ENCODE data around the gene HSPA12B. TPM values are rescaled to one million over a fixed set of nuclear protein-coding genes. Genes with fewer than 3 reads are reported as not detected.

Gene HSPA12B
- total and polyA plus RNA-seq, 2 donors, result 1.5 to 2.3 TPM

- H3K9me3 ChIP-seq (ENCODE audit: control insufficient read depth in 2 of 2, insufficient read depth in 1 of 2, low read length in 1 of 2), result no peaks in the 10 kb centered on the region
- peaks cover 7 to 20% of the 10 kb centered on the region in 2 donors for H3K27me3 ChIP-seq (ENCODE audit: control insufficient read depth in 2 of 2, insufficient read depth in 1 of 2, low read length in 1 of 2)
- no peaks in the 10 kb centered on the region for H3K36me3 ChIP-seq (ENCODE audit: control insufficient read depth in 2 of 2, insufficient read depth in 2 of 2, low read length in 1 of 2)
- DNase-seq (ENCODE audit: low read depth in 6 of 9, low spot score in 9 of 9), result no peak
- no peak overlapping the region for H3K27ac ChIP-seq (ENCODE audit: low read depth in 1 of 2, low read length in 1 of 2)
- 75% methylated on average over 5 of the region's 5 CpGs for WGBS
- H3K4me1 ChIP-seq (ENCODE audit: control insufficient read depth in 2 of 2, insufficient read depth in 2 of 2, low read length in 2 of 2), result peaks cover 0 to 3% of the 10 kb centered on the region in 2 donors
- no peak overlapping the region for H3K4me3 ChIP-seq (ENCODE audit: low read length in 2 of 2)
Observed at GRCh38 chr20:3755814-3756480, 23.5 kb downstream of the HSPA12B start.

GRCh38 chr20:3757268-3757667 lies 24.8 kb downstream of the HSPA12B start:
- Histone ChIP-seq H3K27me3 (ENCODE audit: control insufficient read depth in 2 of 2, insufficient read depth in 1 of 2, low read length in 1 of 2) (peaks cover 0 to 7% of the 10 kb centered on the region in 2 donors), H3K9me3 (ENCODE audit: control insufficient read depth in 2 of 2, insufficient read depth in 1 of 2, low read length in 1 of 2) (no peaks in the 10 kb centered on the region), H3K27ac (ENCODE audit: low read depth in 1 of 2, low read length in 1 of 2) (no peak overlapping the region), H3K4me3 (ENCODE audit: low read length in 2 of 2) (no peak overlapping the region), H3K4me1 (ENCODE audit: control insufficient read depth in 2 of 2, insufficient read depth in 2 of 2, low read length in 2 of 2) (no peaks in the 10 kb centered on the region), H3K36me3 (ENCODE audit: control insufficient read depth in 2 of 2, insufficient read depth in 2 of 2, low read length in 1 of 2) (no peaks in the 10 kb centered on the region)
- no peak for DNase-seq (ENCODE audit: low read depth in 6 of 9, low spot score in 9 of 9)
- 95% methylated on average over 2 of the region's 2 CpGs for WGBS

- Histone ChIP-seq H3K27me3 (ENCODE audit: control insufficient read depth in 2 of 2, insufficient read depth in 1 of 2, low read length in 1 of 2) (no peaks in the 10 kb centered on the region), H3K36me3 (ENCODE audit: control insufficient read depth in 2 of 2, insufficient read depth in 2 of 2, low read length in 1 of 2) (no peaks in the 10 kb centered on the region), H3K9me3 (ENCODE audit: control insufficient read depth in 2 of 2, insufficient read depth in 1 of 2, low read length in 1 of 2) (no peaks in the 10 kb centered on the region), H3K4me1 (ENCODE audit: control insufficient read depth in 2 of 2, insufficient read depth in 2 of 2, low read length in 2 of 2) (no peaks in the 10 kb centered on the region), H3K4me3 (ENCODE audit: low read length in 2 of 2) (no peak overlapping the region), H3K27ac (ENCODE audit: low read depth in 1 of 2, low read length in 1 of 2) (no peak overlapping the region)
- 96% methylated on average over 11 of the region's 11 CpGs for WGBS
- no peak for DNase-seq (ENCODE audit: low read depth in 6 of 9, low spot score in 9 of 9)
Observed at GRCh38 chr20:3758566-3758965, 26.1 kb downstream of the HSPA12B start.

- H3K27me3 ChIP-seq (ENCODE audit: control insufficient read depth in 2 of 2, insufficient read depth in 1 of 2, low read length in 1 of 2), result no peaks in the 10 kb centered on the region
- no peaks in the 10 kb centered on the region for H3K4me1 ChIP-seq (ENCODE audit: control insufficient read depth in 2 of 2, insufficient read depth in 2 of 2, low read length in 2 of 2)
- no peak overlapping the region for H3K27ac ChIP-seq (ENCODE audit: low read depth in 1 of 2, low read length in 1 of 2)
- H3K36me3 ChIP-seq (ENCODE audit: control insufficient read depth in 2 of 2, insufficient read depth in 2 of 2, low read length in 1 of 2), result no peaks in the 10 kb centered on the region
- no peaks in the 10 kb centered on the region for H3K9me3 ChIP-seq (ENCODE audit: control insufficient read depth in 2 of 2, insufficient read depth in 1 of 2, low read length in 1 of 2)
- H3K4me3 ChIP-seq (ENCODE audit: low read length in 2 of 2), result no peak overlapping the region
- no peak for DNase-seq (ENCODE audit: low read depth in 6 of 9, low spot score in 9 of 9)
- WGBS, result 93% methylated on average over 11 of the region's 11 CpGs
Observed at GRCh38 chr20:3759316-3759823, 26.9 kb downstream of the HSPA12B start.

- 96% methylated on average over 11 of the region's 11 CpGs for WGBS
- Histone ChIP-seq H3K27ac (ENCODE audit: low read depth in 1 of 2, low read length in 1 of 2) (no peak overlapping the region), H3K27me3 (ENCODE audit: control insufficient read depth in 2 of 2, insufficient read depth in 1 of 2, low read length in 1 of 2) (no peaks in the 10 kb centered on the region), H3K4me3 (ENCODE audit: low read length in 2 of 2) (no peak overlapping the region), H3K36me3 (ENCODE audit: control insufficient read depth in 2 of 2, insufficient read depth in 2 of 2, low read length in 1 of 2) (no peaks in the 10 kb centered on the region), H3K4me1 (ENCODE audit: control insufficient read depth in 2 of 2, insufficient read depth in 2 of 2, low read length in 2 of 2) (no peaks in the 10 kb centered on the region), H3K9me3 (ENCODE audit: control insufficient read depth in 2 of 2, insufficient read depth in 1 of 2, low read length in 1 of 2) (no peaks in the 10 kb centered on the region)
- no peak for DNase-seq (ENCODE audit: low read depth in 6 of 9, low spot score in 9 of 9)
Observed at GRCh38 chr20:3759884-3760283, 27.4 kb downstream of the HSPA12B start.

- H3K4me1 ChIP-seq (ENCODE audit: control insufficient read depth in 2 of 2, insufficient read depth in 2 of 2, low read length in 2 of 2), result no peaks in the 10 kb centered on the region
- H3K27ac ChIP-seq (ENCODE audit: low read depth in 1 of 2, low read length in 1 of 2), result no peak overlapping the region
- DNase-seq (ENCODE audit: low read depth in 6 of 9, low spot score in 9 of 9), result no peak
- no peak overlapping the region for H3K4me3 ChIP-seq (ENCODE audit: low read length in 2 of 2)
- 87% methylated on average over 10 of the region's 10 CpGs for WGBS
- no peaks in the 10 kb centered on the region for H3K27me3 ChIP-seq (ENCODE audit: control insufficient read depth in 2 of 2, insufficient read depth in 1 of 2, low read length in 1 of 2)
- no peaks in the 10 kb centered on the region for H3K9me3 ChIP-seq (ENCODE audit: control insufficient read depth in 2 of 2, insufficient read depth in 1 of 2, low read length in 1 of 2)
- H3K36me3 ChIP-seq (ENCODE audit: control insufficient read depth in 2 of 2, insufficient read depth in 2 of 2, low read length in 1 of 2), result no peaks in the 10 kb centered on the region
Observed at GRCh38 chr20:3760655-3761348, 28.3 kb downstream of the HSPA12B start.

GRCh38 chr20:3763671-3764601 lies 31.5 kb downstream of the HSPA12B start:
- 96% methylated on average over 8 of the region's 8 CpGs for WGBS
- no peaks in the 10 kb centered on the region for H3K9me3 ChIP-seq (ENCODE audit: control insufficient read depth in 2 of 2, insufficient read depth in 1 of 2, low read length in 1 of 2)
- no peak overlapping the region for H3K4me3 ChIP-seq (ENCODE audit: low read length in 2 of 2)
- H3K4me1 ChIP-seq (ENCODE audit: control insufficient read depth in 2 of 2, insufficient read depth in 2 of 2, low read length in 2 of 2), result peaks cover 12 to 24% of the 10 kb centered on the region in 2 donors
- H3K27me3 ChIP-seq (ENCODE audit: control insufficient read depth in 2 of 2, insufficient read depth in 1 of 2, low read length in 1 of 2), result peaks cover 0 to 8% of the 10 kb centered on the region in 2 donors
- no peak for DNase-seq (ENCODE audit: low read depth in 6 of 9, low spot score in 9 of 9)
- no peak overlapping the region for H3K27ac ChIP-seq (ENCODE audit: low read depth in 1 of 2, low read length in 1 of 2)
- no peaks in the 10 kb centered on the region for H3K36me3 ChIP-seq (ENCODE audit: control insufficient read depth in 2 of 2, insufficient read depth in 2 of 2, low read length in 1 of 2)

GRCh38 chr20:3764659-3765058 lies 32.2 kb downstream of the HSPA12B start:
- DNase-seq (ENCODE audit: low read depth in 6 of 9, low spot score in 9 of 9), result no peak
- H3K27ac ChIP-seq (ENCODE audit: low read depth in 1 of 2, low read length in 1 of 2), result no peak overlapping the region

More at GRCh38 chr20:3764659-3765058, 32.2 kb downstream of the HSPA12B start:
- 97% methylated on average over 3 of the region's 3 CpGs for WGBS
- no peak overlapping the region for H3K4me3 ChIP-seq (ENCODE audit: low read length in 2 of 2)
- H3K27me3 ChIP-seq (ENCODE audit: control insufficient read depth in 2 of 2, insufficient read depth in 1 of 2, low read length in 1 of 2), result peaks cover 0 to 8% of the 10 kb centered on the region in 2 donors
- no peaks in the 10 kb centered on the region for H3K36me3 ChIP-seq (ENCODE audit: control insufficient read depth in 2 of 2, insufficient read depth in 2 of 2, low read length in 1 of 2)
- H3K9me3 ChIP-seq (ENCODE audit: control insufficient read depth in 2 of 2, insufficient read depth in 1 of 2, low read length in 1 of 2), result no peaks in the 10 kb centered on the region
- H3K4me1 ChIP-seq (ENCODE audit: control insufficient read depth in 2 of 2, insufficient read depth in 2 of 2, low read length in 2 of 2), result peaks cover 14 to 28% of the 10 kb centered on the region in 2 donors

All from thymus (tissue), 11 donors.